HG03460 (cell line): Measurements from ENCODE around the gene OR5K3.

Experiments used
- ATAC-seq: cut with Tn5 transposase; IDR thresholded peaks from one replicate; pipeline ENCODE4 v1.9.1; 2021; ENCODE audit not compliant: unreplicated experiment

OR5K3 gene

DNA sequence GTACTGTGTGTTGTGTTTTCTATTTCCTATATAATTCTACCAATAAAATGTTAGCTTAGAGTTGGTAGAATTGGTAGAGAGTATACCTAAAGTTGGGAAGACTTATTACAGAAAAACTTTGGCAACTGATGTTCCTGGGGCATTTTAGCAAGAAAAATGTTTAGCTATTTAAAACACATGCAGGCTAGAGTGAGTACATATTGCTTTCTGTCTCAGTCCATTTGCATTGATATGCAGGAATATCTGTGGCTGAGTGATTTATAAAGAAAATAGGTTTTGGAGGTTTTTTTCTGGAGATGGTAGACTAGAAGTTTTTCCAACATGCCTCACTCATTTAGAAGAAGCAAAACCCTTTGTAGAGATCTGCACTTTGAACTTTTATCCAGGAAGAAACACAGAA lies 42.1 kb downstream of the OR5K3 start:
- no peak for ATAC-seq

DNA sequence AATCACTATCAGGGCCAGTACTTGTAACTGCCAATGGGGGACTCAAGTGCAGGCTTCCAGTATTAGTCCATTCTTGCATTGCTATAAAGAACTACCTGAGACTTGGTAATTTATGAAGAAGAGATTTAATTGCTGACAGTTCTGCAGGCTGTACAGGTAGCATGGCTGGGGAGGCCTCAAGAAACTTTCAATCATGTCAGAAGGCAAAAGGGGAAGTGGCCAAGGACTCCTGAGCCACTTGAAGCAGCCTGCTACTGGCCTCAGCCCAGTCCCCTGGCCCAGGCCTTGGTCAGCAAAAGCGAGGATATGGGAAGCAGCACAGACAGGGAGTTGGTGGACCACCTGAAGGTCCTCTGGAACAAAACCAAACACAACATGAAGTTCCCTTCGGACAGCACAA lies 43.3 kb downstream of the OR5K3 start:
- no peak for ATAC-seq

DNA sequence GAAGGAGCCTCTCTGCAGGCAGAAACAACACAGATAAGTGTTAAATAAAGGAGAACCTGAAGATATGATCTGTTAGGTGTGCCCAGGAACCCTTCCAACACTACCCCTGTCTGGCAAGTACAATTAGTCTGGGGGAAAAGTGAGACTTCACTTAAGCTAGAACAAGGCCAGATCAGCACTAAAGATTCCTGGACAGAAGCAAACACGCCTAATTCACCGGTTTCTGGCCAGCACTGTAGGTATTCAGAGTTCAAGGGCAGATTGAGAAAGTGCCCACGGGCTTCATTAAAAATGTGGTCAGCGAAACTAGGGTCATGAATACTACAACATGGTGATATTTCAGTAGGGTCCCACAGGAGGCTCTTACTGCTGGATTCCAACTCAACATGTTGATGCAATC lies 43.9 kb downstream of the OR5K3 start:
- ATAC-seq: no peak

DNA sequence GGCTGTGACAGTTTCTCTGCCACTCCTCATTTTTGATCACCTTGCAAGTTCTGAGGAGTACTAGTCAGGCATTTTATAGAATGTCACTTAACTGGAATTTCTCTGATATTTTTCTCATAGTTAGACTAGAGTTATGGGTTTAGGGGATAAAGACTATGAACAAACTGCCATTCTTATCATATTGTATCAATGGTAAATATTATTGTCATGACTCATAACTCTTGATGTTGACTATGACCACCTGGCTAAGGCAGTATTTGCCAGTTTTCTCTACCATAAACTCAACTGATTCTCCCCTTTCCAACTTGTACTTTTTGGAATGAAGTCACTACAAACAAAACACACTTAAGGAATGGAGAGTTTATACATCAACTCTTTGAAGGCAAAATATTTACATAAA lies 49.8 kb downstream of the OR5K3 start:
- ATAC-seq: no peak
